Sigmoid colon (tissue), 7 donors: ENCODE results near the gene NRDE2. TPM values are rescaled to one million over a fixed set of nuclear protein-coding genes. Genes with fewer than 3 reads are reported as not detected.

Experiments
- DNase-seq: peaks from one replicate; pipeline ENCODE4 v3.0.0-alpha.2; 2019
- H3K27ac ChIP-seq, 4 donors: fragments of 200-600 bp; sonication (generic); one replicate each; pipeline ENCODE4 v1.5.1; 2016 to 2019; ENCODE audit warnings: mild to moderate bottlenecking in 1 of 4
- H3K27me3 ChIP-seq, 3 donors: fragments of 200-600 bp; sonication (generic); one replicate each; pipeline ENCODE4 v1.5.1; 2019; ENCODE audit warnings: mild to moderate bottlenecking in 1 of 3
- H3K36me3 ChIP-seq, 4 donors: fragments of 200-600 bp; sonication (generic); one replicate each; pipeline ENCODE4 v1.5.1; 2016 to 2019
- H3K4me1 ChIP-seq, 4 donors: fragments of 200-600 bp; sonication (generic); one replicate each; pipeline ENCODE4 v1.5.1; 2017 to 2019
- H3K4me3 ChIP-seq, 4 donors: fragments of 200-600 bp; sonication (generic); one replicate each; pipeline ENCODE4 v1.5.1; 2017 to 2019; ENCODE audit warnings: mild to moderate bottlenecking in 2 of 4, moderate library complexity in 1 of 4
- H3K9me3 ChIP-seq, 4 donors: fragments of 200-600 bp in 3 of 4; sonication (generic) in 3 of 4; one replicate each; pipeline versions ENCODE4 v1.5.1 to v1.6.1; 2013 to 2019
- EP300 ChIP-seq, 4 donors: sonication (generic); formaldehyde crosslinking; IDR thresholded peaks; one replicate each; pipeline ENCODE4 v1.6.1; 2017; ENCODE audit warnings: antibody characterized with exemption in 4 of 4
- POLR2A ChIP-seq, 2 donors: fragments of 450-650 bp; IDR thresholded peaks; one replicate each; pipeline ENCODE4 v1.6.1; 2016; ENCODE audit warnings: antibody characterized with exemption in 2 of 2, mild to moderate bottlenecking in 2 of 2, moderate library complexity in 2 of 2
- POLR2AphosphoS5 ChIP-seq, 4 donors: sonication (generic); formaldehyde crosslinking; IDR thresholded peaks; one replicate each; pipeline ENCODE4 v1.6.1; 2017; ENCODE audit warnings: antibody characterized with exemption in 4 of 4
- WGBS, 2 donors: extraction: QIAGEN DNeasy Blood & Tissue Kit; methylation state at CpG; one replicate each; pipeline ENCODE4 v1.1.7; 2013; 5-methylcytosine and 5-hydroxymethylcytosine counted together
- intact Hi-C: fragments of 100-400 bp; cut with DNase I; formaldehyde crosslinking; loops from one replicate; pipeline ENCODE4 v1.15.1; 2023
- polyA plus RNA-seq, 3 donors: library from polyadenylated mRNA; stranded (reverse); fragments of 200-250 nt; gene quantifications; one replicate each; pipeline ENCODE4 v1.2.3, GENCODE V29; 2013
- total RNA-seq, 4 donors: library from RNA; depleted of rRNA; stranded (reverse); fragments of >200 nt; gene quantifications; one replicate each; pipeline ENCODE4 v1.1.0, GENCODE V29; 2016
- TF ChIP-seq, protein P1 (sequence below), 4 experiments: fragments of 450-650 bp in 3 of 4; fragments of 200-600 bp in 1 of 4; IDR thresholded peaks; one replicate each; pipeline ENCODE4 v1.5.1; 2016 to 2019; ENCODE audit warnings: antibody characterized with exemption in 4 of 4, mild to moderate bottlenecking in 3 of 4, moderate library complexity in 2 of 4
- donor health status: healthy with polysubstance abuse.
- donor health status: Bipolar disorder and iron deficiency.
- donor health status: healthy.

Gene NRDE2
- total and polyA plus RNA-seq, 7 donors: 4.8 to 25.2 (median 12.5) TPM

DNA sequence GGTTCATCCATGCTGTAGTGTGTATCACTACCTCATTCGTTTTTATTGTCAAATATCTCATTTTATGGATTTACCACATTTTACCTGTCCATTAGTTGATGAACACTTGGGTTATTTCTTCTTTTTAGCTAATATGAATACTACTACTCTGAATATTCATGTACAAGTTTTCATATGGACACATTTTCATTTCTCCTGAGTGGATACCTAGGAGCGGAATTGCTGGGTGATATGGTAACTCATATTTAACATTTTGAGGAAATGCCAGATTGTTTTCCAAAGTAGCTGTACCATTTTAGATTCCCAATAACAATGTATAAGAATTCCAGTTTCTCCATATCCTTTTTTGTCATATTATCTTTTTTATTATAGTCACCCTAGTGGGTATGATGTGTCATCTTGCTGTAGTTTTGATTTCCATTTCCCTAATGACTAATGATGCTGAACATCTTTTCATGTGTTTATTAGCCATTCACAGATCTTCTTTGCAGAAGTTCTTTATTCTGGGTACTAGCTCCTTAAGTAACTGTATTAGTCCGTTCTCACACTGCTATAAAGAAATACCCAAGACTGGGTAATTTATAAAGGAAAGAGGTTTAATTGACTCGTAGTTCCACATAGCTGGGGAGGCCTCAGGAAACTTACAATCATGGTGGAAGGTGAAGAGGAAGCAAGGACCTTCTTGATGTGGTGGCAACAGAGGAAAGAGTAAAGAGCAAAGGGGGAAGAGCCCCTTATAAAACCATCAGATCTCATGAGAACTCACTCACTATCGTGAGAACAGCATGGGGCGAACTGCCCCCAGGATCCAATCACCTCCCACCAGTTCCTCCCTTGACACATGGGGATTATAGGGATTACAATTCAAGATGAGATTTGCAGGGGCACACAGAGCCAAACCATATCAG lies 11.9 kb downstream of the NRDE2 start:
- Histone ChIP-seq H3K4me3 (no peak overlapping the region), H3K9me3 (no peaks in the 10 kb centered on the region), H3K27me3 (no peaks in the 10 kb centered on the region), H3K27ac (no peak overlapping the region), H3K4me1 (peaks cover 0 to 9% (median 0%) of the 10 kb centered on the region in 4 donors), H3K36me3 (peaks cover 0 to 31% (median 7%) of the 10 kb centered on the region in 4 donors)
- intact Hi-C loops: no loop called here
- TF ChIP-seq, protein P1, sequence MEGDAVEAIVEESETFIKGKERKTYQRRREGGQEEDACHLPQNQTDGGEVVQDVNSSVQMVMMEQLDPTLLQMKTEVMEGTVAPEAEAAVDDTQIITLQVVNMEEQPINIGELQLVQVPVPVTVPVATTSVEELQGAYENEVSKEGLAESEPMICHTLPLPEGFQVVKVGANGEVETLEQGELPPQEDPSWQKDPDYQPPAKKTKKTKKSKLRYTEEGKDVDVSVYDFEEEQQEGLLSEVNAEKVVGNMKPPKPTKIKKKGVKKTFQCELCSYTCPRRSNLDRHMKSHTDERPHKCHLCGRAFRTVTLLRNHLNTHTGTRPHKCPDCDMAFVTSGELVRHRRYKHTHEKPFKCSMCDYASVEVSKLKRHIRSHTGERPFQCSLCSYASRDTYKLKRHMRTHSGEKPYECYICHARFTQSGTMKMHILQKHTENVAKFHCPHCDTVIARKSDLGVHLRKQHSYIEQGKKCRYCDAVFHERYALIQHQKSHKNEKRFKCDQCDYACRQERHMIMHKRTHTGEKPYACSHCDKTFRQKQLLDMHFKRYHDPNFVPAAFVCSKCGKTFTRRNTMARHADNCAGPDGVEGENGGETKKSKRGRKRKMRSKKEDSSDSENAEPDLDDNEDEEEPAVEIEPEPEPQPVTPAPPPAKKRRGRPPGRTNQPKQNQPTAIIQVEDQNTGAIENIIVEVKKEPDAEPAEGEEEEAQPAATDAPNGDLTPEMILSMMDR (IDR thresholded peaks at IDR 0.05): no peak
- no peak for TF ChIP-seq EP300 (IDR thresholded peaks at IDR 0.05)
- TF ChIP-seq POLR2A (IDR thresholded peaks at IDR 0.05): no peak
- no peak for TF ChIP-seq POLR2AphosphoS5 (IDR thresholded peaks at IDR 0.05)
- no peak for DNase-seq
- whole genome bisulfite sequencing, 2 donors: 87 to 92% methylated on average over 6 of the region's 6 CpGs

DNA sequence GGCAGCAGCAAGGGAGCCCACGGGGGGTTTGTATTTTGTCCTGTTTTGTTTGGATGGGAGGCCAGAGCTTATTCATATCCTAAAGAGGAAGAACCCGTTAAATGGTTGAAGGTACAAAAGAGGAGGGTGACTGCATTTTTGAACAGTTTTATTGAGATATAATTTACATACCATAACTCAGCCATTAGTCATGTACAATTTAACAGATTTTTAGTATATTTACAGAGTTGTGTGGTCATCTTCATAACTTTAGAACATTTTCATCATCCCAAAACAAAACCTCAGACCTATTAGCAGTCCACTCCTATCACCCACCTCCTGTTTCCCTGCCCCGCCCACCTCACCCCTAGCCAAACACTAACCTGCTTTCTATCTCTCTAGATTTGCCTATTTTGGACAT lies 12.6 kb downstream of the NRDE2 start:
- 90% methylated on average over 3 of the region's 3 CpGs for WGBS, 2 donors
- H3K9me3 ChIP-seq: no peaks in the 10 kb centered on the region
- no peak for TF ChIP-seq EP300 (IDR thresholded peaks at IDR 0.05)
- peaks cover 0 to 9% (median 0%) of the 10 kb centered on the region in 4 donors for H3K4me1 ChIP-seq
- H3K36me3 ChIP-seq: peaks cover under 1 to 39% (median 7%) of the 10 kb centered on the region in 4 donors
- intact Hi-C loops: no loop called here
- H3K27me3 ChIP-seq: no peaks in the 10 kb centered on the region
- H3K27ac ChIP-seq: no peak overlapping the region
- no peak overlapping the region for H3K4me3 ChIP-seq
- DNase-seq: no peak

DNA sequence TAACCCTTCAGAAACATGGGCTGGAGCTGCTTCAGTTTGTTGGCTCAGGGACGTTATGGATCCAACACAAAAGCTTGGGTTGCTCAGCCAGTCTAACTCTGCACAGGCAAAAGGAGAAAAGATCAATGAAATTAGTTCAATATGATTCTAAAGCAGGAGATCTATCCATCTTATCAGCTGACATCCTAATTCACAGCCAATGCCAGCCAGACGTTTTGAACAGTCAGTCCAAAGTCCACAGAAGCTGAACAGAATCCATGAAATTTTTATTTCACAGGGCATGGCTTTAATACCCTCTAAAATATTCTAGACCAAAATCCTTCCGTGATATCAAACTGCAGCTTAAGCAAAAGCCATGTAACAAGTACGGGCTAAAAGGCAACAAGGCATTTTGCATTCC lies 13.7 kb downstream of the NRDE2 start:
- Histone ChIP-seq H3K4me3 (no peak overlapping the region), H3K36me3 (peaks cover 5 to 50% (median 7%) of the 10 kb centered on the region in 4 donors), H3K27me3 (no peaks in the 10 kb centered on the region), H3K9me3 (no peaks in the 10 kb centered on the region), H3K4me1 (peaks cover 0 to 9% (median 0%) of the 10 kb centered on the region in 4 donors), H3K27ac (no peak overlapping the region)
- TF ChIP-seq EP300 (IDR thresholded peaks at IDR 0.05): no peak
- no peak for DNase-seq
- intact Hi-C loops: no loop called here
- WGBS, 2 donors: 40 to 81% methylated on average over 4 of the region's 4 CpGs

DNA sequence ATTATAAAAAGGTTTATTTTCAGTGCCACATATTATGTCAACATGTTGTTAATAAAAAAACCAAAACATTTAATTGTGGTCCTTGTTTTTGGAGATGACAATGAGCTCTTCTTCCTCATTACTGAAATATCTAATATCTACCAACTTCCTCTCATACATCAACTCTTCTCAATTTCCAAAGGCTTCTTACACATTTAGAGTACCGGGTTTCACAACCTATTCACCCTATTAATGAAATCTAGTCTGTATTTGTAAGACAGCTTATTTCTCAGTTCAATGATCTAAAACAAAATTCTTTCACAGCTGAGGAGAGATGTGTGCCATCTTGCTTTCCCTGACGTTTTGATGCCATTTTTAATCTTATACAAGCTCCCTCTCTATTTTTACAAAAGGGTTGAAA lies 14.5 kb downstream of the NRDE2 start:
- intact Hi-C loops: no loop called here
- WGBS, 2 donors: 84 to 90% methylated on average over 2 of the region's 2 CpGs
- Histone ChIP-seq H3K27me3 (no peaks in the 10 kb centered on the region), H3K27ac (no peak overlapping the region), H3K9me3 (no peaks in the 10 kb centered on the region), H3K36me3 (peaks cover 5 to 56% (median 8%) of the 10 kb centered on the region in 4 donors), H3K4me1 (peaks cover 0 to 7% (median 0%) of the 10 kb centered on the region in 4 donors), H3K4me3 (no peak overlapping the region)
- TF ChIP-seq EP300 (IDR thresholded peaks at IDR 0.05) (no peak), POLR2A (IDR thresholded peaks at IDR 0.05) (no peak), POLR2AphosphoS5 (IDR thresholded peaks at IDR 0.05) (no peak)
- TF ChIP-seq, protein P1 (IDR thresholded peaks at IDR 0.05): no peak
- DNase-seq: no peak

DNA sequence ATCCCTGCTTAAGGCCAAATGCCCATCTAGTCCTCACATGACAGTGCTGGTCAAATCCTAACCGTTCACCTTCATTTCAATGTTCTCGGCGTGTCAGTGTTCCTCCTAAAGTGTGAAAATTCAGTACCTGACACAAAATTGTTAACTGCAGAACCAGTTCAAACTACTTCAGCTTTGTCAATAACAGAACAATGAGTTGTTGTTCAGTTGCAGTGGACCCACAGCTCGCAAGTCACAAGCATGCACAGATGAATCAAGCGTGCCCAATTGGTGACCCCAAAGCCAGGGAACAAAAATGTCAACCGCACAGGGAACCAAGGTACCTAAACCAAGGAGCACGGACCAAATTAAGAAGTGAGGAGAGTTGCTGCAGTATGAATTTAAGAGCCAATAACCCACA lies 23.2 kb downstream of the NRDE2 start:
- Histone ChIP-seq H3K4me3 (no peak overlapping the region), H3K27ac (no peak overlapping the region), H3K9me3 (no peaks in the 10 kb centered on the region), H3K36me3 (peaks cover 0 to 73% (median 18%) of the 10 kb centered on the region in 4 donors), H3K27me3 (no peaks in the 10 kb centered on the region), H3K4me1 (no peaks in the 10 kb centered on the region)
- intact Hi-C loops: loop anchor here (10.0 kb wide), 2 partner anchors 206 to 416 kb away; no protein-coding TSS in a partner anchor
- TF ChIP-seq POLR2AphosphoS5 (IDR thresholded peaks at IDR 0.05) (no peak), EP300 (IDR thresholded peaks at IDR 0.05) (no peak), POLR2A (IDR thresholded peaks at IDR 0.05) (no peak)
- TF ChIP-seq, protein P1 (IDR thresholded peaks at IDR 0.05): no peak
- DNase-seq: no peak
- 92 to 95% methylated on average over 7 of the region's 7 CpGs for WGBS, 2 donors
